HCT116 (cell line): ENCODE data around the gene TRAK1. TPM values are rescaled to one million over a fixed set of nuclear protein-coding genes. Genes with fewer than 3 reads are reported as not detected.
A peak's percentile ranks its signal among the peaks of the same experiment; 100 is the strongest.

Experiments used
- ATAC-seq: fragments of 200-7000 bp; cut with Tn5 transposase; 2 replicates; pipeline ENCODE4 v1.9.1; 2020; ENCODE audit warnings: mild to moderate bottlenecking, moderate library complexity
- BruUV-seq: library from RNA; stranded (reverse); fragments of 400-500 nt; replicated peaks from 2 replicates; lab custom pipeline; 2021; lab: Mats Ljungman, UMichigan
- CTCF ChIA-PET: fragments of 300-600 bp; sonication (Branson Sonifier 250); formaldehyde crosslinking; loops from one replicate; lab custom pipeline; 2021; ENCODE audit warnings: antibody characterized with exemption; lab: Charles Lee
- POLR2A ChIA-PET: fragments of 300-600, 350-600 bp; sonication (Branson Sonifier 250); formaldehyde crosslinking; loops from one replicate; lab custom pipeline; 2021; ENCODE audit warnings: antibody characterized with exemption; lab: Charles Lee
- RAD21 ChIA-PET, 2 experiments: fragments of 300-600 bp; sonication (Branson Sonifier 250); formaldehyde crosslinking; loops; one replicate each; lab custom pipeline; 2023; ENCODE audit warnings: low total read pairs in 2 of 2; ENCODE audit not compliant: uncharacterized antibody in 2 of 2, unreplicated experiment in 2 of 2, low non-redundant PET in 1 of 2; lab: Charles Lee
- DNase-seq: peaks from one replicate; pipeline ENCODE4 v3.0.0-alpha.2; 2010; ENCODE audit warnings: low read depth, low spot score
- H2AFZ ChIP-seq: fragments of 200-600 bp; shearing (Covaris generic), sonication (generic); 2 replicates; pipeline ENCODE4 v1.6.1; 2017; ENCODE audit warnings: low read depth, mixed run types, mixed read lengths, antibody characterized with exemption, low read length; ENCODE audit not compliant: poor library complexity, severe bottlenecking
- H3K27ac ChIP-seq: 2 replicates; pipeline ENCODE4 v1.5.1; 2012; ENCODE audit warnings: low read depth, low read length
- H3K27me3 ChIP-seq: fragments of 200-600 bp; sonication (generic); 2 replicates; pipeline ENCODE4 v1.6.1; 2016; ENCODE audit warnings: mixed run types, low read length, mixed read lengths; ENCODE audit not compliant: insufficient read depth
- H3K36me3 ChIP-seq, 2 experiments: fragments of 200-500 bp in 1 of 2; fragments of 200-600 bp in 1 of 2; sonication (Bioruptor generic) in 1 of 2; sonication (generic) in 1 of 2; 2 replicates each; pipeline versions ENCODE4 v1.5.1 to v1.6.1; 2014 to 2016; ENCODE audit warnings: low read length in 2 of 2, inconsistent platforms in 1 of 2, mixed read lengths in 1 of 2, mixed run types in 1 of 2; ENCODE audit not compliant: insufficient read depth in 2 of 2, control insufficient read depth in 1 of 2
- H3K4me1 ChIP-seq, 2 experiments: fragments of 200-600 bp in 1 of 2; sonication (generic) in 1 of 2; 2 replicates each; pipeline versions ENCODE4 v1.5.1 to v1.6.1; 2012 to 2017; ENCODE audit warnings: low read length in 2 of 2, inconsistent platforms in 1 of 2, mild to moderate bottlenecking in 1 of 2, mixed read lengths in 1 of 2, mixed run types in 1 of 2, moderate library complexity in 1 of 2; ENCODE audit not compliant: insufficient read depth in 2 of 2, control insufficient read depth in 1 of 2
- H3K4me2 ChIP-seq: fragments of 200-600 bp; sonication (generic); 2 replicates; pipeline ENCODE4 v1.6.1; 2017; ENCODE audit warnings: mixed run types, low read length, mixed read lengths
- H3K4me3 ChIP-seq, 2 experiments: fragments of 200-600 bp in 1 of 2; sonication (generic) in 1 of 2; replicated peaks in 1 of 2; 2 replicates each; pipeline ENCODE4 v1.5.1; 2011 to 2016; ENCODE audit warnings: low read length in 2 of 2, control low read depth in 1 of 2, low read depth in 1 of 2, mild to moderate bottlenecking in 1 of 2, mixed read lengths in 1 of 2, mixed run types in 1 of 2
- H3K79me2 ChIP-seq: fragments of 200-600 bp; sonication (generic); 2 replicates; pipeline ENCODE4 v1.6.1; 2017; ENCODE audit warnings: mild to moderate bottlenecking, mixed run types, low read length, moderate library complexity, mixed read lengths; ENCODE audit not compliant: insufficient read depth
- H3K9ac ChIP-seq: fragments of 200-600 bp; sonication (generic); 2 replicates; pipeline ENCODE4 v1.6.1; 2016; ENCODE audit warnings: low read length, mixed read lengths
- H3K9me2 ChIP-seq: fragments of 200-600 bp; sonication (generic), shearing (Covaris generic); 2 replicates; pipeline ENCODE4 v1.6.1; 2017; ENCODE audit warnings: mixed run types, mild to moderate bottlenecking, moderate library complexity; ENCODE audit not compliant: insufficient read depth
- H3K9me3 ChIP-seq, 2 experiments: fragments of 200-500 bp in 1 of 2; fragments of 200-600 bp in 1 of 2; sonication (Bioruptor generic) in 1 of 2; sonication (generic) in 1 of 2; 2 replicates each; pipeline ENCODE4 v1.6.1; 2014 to 2017; ENCODE audit warnings: low read length in 2 of 2, mixed read lengths in 2 of 2, inconsistent platforms in 1 of 2, low read depth in 1 of 2, mild to moderate bottlenecking in 1 of 2, mixed run types in 1 of 2, moderate library complexity in 1 of 2; ENCODE audit not compliant: control insufficient read depth in 1 of 2, insufficient read depth in 1 of 2
- H4K20me1 ChIP-seq: fragments of 200-600 bp; sonication (generic), shearing (Covaris generic); 2 replicates; pipeline ENCODE4 v1.6.1; 2017; ENCODE audit warnings: mixed run types, mild to moderate bottlenecking, moderate library complexity; ENCODE audit not compliant: insufficient read depth
- ATF3 ChIP-seq: IDR thresholded peaks from 2 replicates; pipeline ENCODE4 v1.6.1; 2012
- CEBPB ChIP-seq: IDR thresholded peaks from 2 replicates; pipeline ENCODE4 v1.6.1; 2012; ENCODE audit warnings: low read depth
- FOSL1 ChIP-seq: IDR thresholded peaks from 2 replicates; pipeline ENCODE4 v1.6.1; 2012; ENCODE audit warnings: low read depth
- JUND ChIP-seq: IDR thresholded peaks from 2 replicates; pipeline ENCODE4 v1.6.1; 2012
- MAX ChIP-seq: IDR thresholded peaks from 2 replicates; pipeline ENCODE4 v1.6.1; 2012
- SP1 ChIP-seq: IDR thresholded peaks from 2 replicates; pipeline ENCODE4 v1.6.1; 2012; ENCODE audit warnings: low read depth
- intact Hi-C: fragments of 100-400 bp; cut with micrococcal nuclease; formaldehyde crosslinking; loops from 2 replicates; pipeline ENCODE4 v1.10.0; 2022
- total RNA-seq: library from RNA; stranded (reverse); gene quantifications from one replicate; pipeline ENCODE4 v1.2.1, GENCODE V29; 2021; ENCODE audit not compliant: unreplicated experiment

Gene TRAK1
- total RNA-seq, 1 experiment from 2014 or later = 25.9 TPM

GRCh38 chr3:42257007-42257406 lies 165.8 kb downstream of the TRAK1 start:
- H3K9ac ChIP-seq = no peak overlapping the region
- DNase-seq = no peak
- no peaks in the 10 kb centered on the region for H3K79me2 ChIP-seq
- ChIA-PET CTCF (interaction anchor here (1.4 kb wide), 1 partner anchor 187 kb away, joined by 5 read pairs; no protein-coding TSS in a partner anchor), RAD21 (interaction anchor here in 1 of 2 experiments (1.8 kb wide), 1 partner anchor 187 kb away, joined by 5 read pairs; no protein-coding TSS in a partner anchor), POLR2A (no interaction called here)
- H4K20me1 ChIP-seq = no peaks in the 10 kb centered on the region
- H3K4me1 ChIP-seq = peaks cover 27 to 49% of the 10 kb centered on the region in 2 experiments
- H3K27ac ChIP-seq = no peak overlapping the region
- peak overlapping the region; percentile 66 for H3K4me2 ChIP-seq
- no peaks in the 10 kb centered on the region for H3K36me3 ChIP-seq
- H3K9me2 ChIP-seq = no peaks in the 10 kb centered on the region
- TF ChIP-seq MAX (no peak), ATF3 (no peak), CEBPB (no peak), SP1 (no peak)
- TF ChIP-seq, all 23 proteins: peak for 0
- Histone ChIP-seq H2AFZ (no peak overlapping the region), H3K9me3 (no peaks in the 10 kb centered on the region), H3K27me3 (no peaks in the 10 kb centered on the region), H3K4me3 (no peak overlapping the region)
- peak; percentile 3; the same call in 1 of the 2 replicates for ATAC-seq
- intact Hi-C loops = no loop called here
- BruUV-seq = no TSS peak

GRCh38 chr3:42262525-42262924 lies 171.4 kb downstream of the TRAK1 start:
- Histone ChIP-seq H3K9ac (no peak overlapping the region), H3K4me3 (0 out of 4 replicates have a peak overlapping the region, but pooled peaks of 1 of the 2 experiments have one; percentile 53), H3K27ac (no peak overlapping the region), H3K4me1 (peaks cover 6 to 27% of the 10 kb centered on the region in 2 experiments; a peak in 3 of 4 replicates), H4K20me1 (no peaks in the 10 kb centered on the region), H2AFZ (peak overlapping the region; percentile 44), H3K4me2 (peak overlapping the region; percentile 76), H3K79me2 (no peaks in the 10 kb centered on the region), H3K9me3 (no peaks in the 10 kb centered on the region), H3K9me2 (no peaks in the 10 kb centered on the region), H3K27me3 (no peaks in the 10 kb centered on the region), H3K36me3 (no peaks in the 10 kb centered on the region)
- intact Hi-C loops = no loop called here
- ChIA-PET CTCF (interaction anchor here (1.9 kb wide), 2 partner anchors 15 to 181 kb away, joined by 5 to 12 read pairs; no protein-coding TSS in a partner anchor), POLR2A (interaction anchor here (2.1 kb wide), 1 partner anchor 240 kb away, joined by 8 read pairs; the partner anchor contains the start of gene VIPR1), RAD21 (no interaction called here)
- no TSS peak for BruUV-seq
- DNase-seq = peak; percentile 13
- TF ChIP-seq FOSL1 (peak; percentile 26; the same call in 1 of the 2 replicates), CEBPB (no peak), JUND (peak; percentile 46)
- peak; percentile 46 for ATAC-seq
